Inflammatory macrophage (primary cell): ENCODE results near the gene TMEFF2.
A peak's percentile ranks its signal among the peaks of the same experiment; 100 is the strongest.

ENCODE experiments used
- DNase-seq, 2 donors: peaks; one replicate each; pipeline ENCODE4 v3.0.0-alpha.2; 2020 to 2022

The TMEFF2 gene

GRCh38 chr2:192007581-192008228 is 187.0 kb downstream of the TMEFF2 start:
- DNase-seq, result no peak

DNA sequence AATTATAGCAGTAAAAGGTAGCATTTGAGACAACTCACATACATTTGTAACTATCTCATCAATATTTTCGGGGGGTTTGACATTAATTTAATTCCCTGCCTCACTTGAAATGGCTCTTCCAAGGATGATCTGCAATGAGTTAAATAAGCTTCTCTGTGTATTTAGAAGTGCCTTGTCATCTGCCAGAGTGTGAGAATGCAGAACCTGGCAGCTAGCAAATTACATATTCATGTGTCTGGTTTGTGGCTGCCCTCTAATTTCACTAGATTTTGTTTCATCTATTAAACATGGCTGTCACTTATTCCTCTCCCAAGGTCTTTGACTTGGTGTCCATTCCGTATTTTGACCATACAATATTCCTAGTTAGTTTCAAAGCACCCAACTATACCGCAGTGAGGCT is 189.5 kb downstream of the TMEFF2 start:
- DNase-seq, result no peak

GRCh38 chr2:192004188-192004963 is 190.4 kb downstream of the TMEFF2 start:
- no peak for DNase-seq

GRCh38 chr2:192002418-192002817 is 192.3 kb downstream of the TMEFF2 start:
- no peak for DNase-seq

DNA sequence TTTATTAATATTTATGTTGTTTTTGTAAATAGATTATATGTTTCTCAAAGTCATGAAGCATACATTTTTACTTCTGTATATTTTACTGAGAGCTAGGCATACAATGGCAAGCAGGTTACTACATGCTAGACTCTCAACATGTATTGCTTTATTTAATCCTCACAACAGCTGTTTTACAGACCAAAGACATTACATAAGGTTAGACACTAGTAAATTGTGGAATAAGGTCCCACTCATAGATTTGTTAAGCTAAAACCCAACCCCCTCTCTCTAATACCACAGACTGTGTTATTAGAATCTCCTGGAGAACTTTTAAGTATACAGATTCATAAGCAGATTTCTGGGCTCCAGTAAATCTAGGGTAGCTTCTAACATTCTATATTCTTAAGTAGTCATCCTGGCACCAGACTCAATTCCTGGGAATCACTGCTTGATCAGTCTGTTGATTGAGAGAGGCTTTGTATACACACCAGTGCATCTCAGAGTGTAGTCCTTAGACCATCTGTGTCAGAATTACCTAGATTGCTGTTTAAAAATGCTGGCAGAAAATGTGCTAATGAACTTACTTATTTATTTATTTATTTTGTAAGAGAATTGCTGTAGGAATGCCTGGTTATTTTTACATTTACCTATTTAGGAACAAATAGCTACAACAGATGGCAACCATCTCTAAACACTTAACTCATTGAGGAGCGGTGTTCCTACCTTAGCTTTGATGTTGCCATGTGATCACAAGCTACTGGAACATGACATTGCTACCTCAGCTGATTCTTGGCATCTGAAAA is 194.3 kb downstream of the TMEFF2 start:
- DNase-seq, result no peak

- DNase-seq, result no peak
Observed at GRCh38 chr2:191999101-191999841, 195.5 kb downstream of the TMEFF2 start.

GRCh38 chr2:191995285-191995684 is 199.4 kb downstream of the TMEFF2 start:
- DNase-seq, result peak; percentile 22 to 23

DNA sequence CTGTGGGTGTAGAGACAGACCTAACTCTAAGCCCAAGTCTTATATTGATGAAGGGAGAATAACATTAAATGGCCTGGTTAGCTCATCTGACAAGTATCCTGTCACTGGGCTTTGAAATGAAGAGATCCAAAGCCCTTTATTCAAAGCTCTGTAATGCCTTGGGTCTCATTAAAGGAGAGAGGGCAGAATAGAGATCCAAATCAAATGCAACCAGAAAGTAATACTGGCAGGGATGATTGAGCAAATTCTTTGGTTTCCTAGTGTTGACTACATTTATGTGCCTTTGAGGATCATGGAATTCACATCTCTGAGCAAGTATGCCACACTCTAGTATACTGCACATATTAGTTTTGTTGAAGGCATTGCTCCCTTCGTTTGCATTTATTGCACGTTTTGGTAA is 200.0 kb downstream of the TMEFF2 start:
- no peak for DNase-seq

DNA sequence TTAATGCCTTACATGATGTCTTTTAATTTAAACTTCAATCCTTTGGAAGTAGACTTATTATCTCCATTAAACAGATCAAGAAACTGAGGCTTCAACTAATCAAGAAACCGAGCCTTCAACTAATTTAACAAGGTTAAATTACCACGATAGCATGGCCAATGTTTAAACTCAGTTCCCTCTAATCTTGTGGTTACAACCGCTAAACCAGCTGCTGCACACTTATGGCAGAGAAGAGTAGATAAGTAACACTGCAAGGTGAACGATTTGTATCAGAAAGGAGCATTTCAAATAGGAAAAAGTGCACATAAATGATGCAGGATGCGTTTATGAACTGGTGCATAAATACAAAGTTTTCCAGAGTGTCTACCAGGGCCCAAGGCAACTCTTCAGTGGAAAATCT is 203.3 kb downstream of the TMEFF2 start:
- DNase-seq, result no peak

DNA sequence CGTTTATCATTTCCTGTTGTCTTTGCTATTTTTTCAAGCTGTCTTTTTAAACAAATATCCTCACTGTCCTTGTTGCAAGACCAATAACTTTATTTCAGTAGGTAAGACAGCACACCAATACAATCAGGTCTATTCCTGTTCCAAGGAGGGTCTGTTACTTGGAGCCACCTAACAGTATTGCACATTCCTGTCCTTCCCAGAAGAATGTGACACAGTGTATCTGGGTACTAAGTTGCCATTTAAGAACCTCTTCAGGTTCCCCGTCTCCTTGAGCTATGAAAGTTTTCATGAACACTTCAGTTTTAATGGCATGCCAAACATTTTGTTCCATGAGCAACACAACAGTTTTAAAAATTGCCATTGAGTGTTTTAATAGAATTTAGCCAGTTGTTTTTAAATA is 209.0 kb downstream of the TMEFF2 start:
- DNase-seq, result no peak

DNA sequence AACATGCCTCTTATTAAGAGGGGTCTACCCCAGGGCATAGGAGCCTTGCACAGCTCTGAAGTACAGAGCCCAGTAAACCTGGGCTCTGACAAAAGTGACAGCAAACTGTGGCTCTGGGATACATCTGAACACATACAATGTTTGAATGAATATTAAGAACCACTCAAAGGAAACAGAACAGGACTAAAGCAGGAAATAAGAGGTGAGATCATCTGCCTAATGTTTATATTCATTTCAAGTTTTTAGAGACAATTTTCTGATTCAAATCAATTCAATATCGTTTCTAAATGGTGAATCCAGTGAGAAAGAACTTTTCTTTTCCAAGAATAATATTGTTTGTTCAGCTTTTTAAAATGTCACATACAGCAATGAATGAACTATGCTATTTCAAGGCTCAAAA is 211.1 kb downstream of the TMEFF2 start:
- DNase-seq, result no peak

- no peak for DNase-seq
Observed at GRCh38 chr2:191983186-191983585, 211.5 kb downstream of the TMEFF2 start.

GRCh38 chr2:191981706-191982105 is 213.0 kb downstream of the TMEFF2 start:
- DNase-seq, result no peak

DNA sequence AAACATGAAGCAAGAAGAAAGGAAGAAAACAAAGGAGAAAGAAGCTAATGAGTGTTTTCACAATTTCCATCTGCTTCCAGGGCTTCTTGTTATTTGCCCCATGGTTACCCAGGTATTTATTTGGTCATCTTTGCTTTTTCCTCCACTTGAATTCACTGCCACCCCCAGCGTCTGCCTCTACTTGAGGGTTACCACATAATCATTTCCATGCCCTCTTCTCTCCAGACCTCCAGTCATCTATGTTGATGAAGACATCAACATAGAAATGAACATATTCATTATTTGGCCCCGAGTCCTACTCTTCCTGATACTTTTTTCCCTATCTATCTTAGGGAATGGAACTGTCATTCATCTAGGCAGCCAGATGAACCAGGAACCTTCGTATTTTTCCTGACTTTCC is 214.2 kb downstream of the TMEFF2 start:
- no peak for DNase-seq

DNA sequence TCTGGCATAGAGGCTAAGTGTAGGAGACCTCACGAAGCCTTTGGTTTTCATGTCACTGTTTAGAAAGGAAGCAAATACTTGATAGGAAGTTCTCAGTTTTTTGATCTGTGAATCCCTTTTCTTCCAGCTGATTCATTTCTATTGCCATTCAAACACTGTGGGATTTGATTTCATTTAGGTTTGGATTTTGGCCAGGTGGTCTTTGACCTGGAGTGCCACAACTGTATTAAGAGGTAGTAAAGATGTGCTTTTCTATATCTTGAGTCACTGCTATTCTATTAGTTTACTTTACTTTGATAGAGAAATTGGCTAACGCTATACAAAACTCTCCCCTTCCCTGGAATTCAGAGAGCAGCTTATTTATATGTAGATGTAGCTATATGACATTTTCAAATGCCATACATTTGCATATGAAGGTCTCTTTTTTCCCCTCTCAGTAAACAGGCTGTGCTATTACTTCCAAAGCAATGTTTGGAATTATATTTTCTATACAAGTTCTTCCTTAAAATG is 215.5 kb downstream of the TMEFF2 start:
- no peak for DNase-seq

DNA sequence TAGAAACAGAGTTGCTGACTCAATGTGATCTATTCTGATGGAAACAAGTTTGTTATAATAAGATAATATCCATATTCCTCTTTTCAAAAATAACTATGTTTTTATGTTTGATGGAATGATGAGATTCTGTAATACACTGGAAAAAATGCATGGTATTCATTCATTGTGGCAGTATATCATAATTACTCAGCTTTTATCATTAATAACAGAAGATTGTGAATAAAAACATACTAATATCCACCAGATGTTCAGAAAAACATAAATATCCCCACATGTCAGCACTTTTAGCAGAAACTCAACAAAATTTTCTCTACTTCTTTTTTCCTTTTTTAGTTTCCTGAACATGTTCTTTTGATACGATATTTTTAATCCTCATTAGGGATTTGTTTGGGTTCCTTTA is 217.0 kb downstream of the TMEFF2 start:
- DNase-seq, result no peak

- no peak for DNase-seq
Observed at GRCh38 chr2:191976436-191976835, 218.3 kb downstream of the TMEFF2 start.

DNA sequence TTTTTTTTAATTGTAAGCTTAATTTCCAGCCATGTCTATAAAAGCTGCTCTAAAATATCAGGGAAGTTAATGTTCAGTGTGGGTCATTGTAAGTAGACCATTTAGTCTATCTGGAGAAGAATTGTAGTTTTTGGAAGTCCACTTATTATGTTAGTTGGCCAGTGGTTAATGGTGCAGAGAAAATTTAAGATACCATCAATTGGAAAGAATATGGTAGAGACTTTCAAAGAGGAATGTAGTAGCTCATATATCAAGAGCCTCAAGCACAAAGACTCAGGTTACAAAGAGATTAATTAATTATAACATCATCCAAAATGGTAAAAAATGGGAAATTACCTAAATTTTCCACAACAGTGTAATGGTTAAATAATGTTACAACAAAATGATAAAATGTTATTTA is 220.1 kb downstream of the TMEFF2 start:
- DNase-seq, result no peak

DNA sequence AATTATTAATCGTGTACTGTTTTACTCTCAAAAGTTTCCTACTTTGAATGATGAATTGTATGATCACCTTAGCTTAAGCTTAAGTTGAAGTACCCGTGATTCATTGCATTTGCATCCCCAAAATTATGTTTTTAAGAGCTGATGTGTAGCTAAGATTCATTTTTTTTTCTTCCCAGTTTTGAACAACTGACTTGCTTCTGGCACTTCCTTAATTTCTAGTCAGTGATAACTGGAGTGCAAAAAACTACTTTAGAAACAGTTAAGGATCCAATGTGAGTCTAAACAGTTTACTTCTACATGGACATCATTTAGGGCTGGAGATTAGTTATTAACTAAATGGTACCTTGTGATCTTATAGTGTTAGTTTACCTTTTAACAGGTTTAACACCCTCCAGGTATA is 223.9 kb downstream of the TMEFF2 start:
- no peak for DNase-seq

- DNase-seq, result no peak
Observed at GRCh38 chr2:191968120-191968519, 226.6 kb downstream of the TMEFF2 start.

GRCh38 chr2:191965733-191966132 is 229.0 kb downstream of the TMEFF2 start:
- DNase-seq, result no peak

GRCh38 chr2:191961556-191961955 is 233.2 kb downstream of the TMEFF2 start:
- DNase-seq, result no peak

DNA sequence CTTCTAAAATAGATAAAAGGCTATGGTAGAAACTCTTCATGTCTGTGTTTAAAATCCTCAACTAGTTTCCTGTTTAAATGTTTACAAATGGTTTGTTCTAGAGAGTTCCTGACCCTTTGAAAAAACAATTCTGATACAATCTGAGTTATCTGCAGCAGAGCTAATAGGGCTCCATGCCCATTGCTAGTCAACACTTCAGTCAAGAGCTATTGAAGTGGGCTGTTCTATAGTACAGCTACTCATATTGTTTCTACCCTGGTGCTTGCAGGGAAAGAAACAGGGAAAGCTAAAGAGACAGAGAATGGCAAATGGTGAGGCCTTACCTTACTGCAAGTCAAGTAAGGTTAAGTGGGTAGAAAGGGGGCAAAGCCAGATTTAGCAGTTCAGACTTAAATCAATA is 235.5 kb downstream of the TMEFF2 start:
- no peak for DNase-seq
